ENCODE measurements around the gene BTN1A1. TPM values are rescaled to one million over a fixed set of nuclear protein-coding genes. Genes with fewer than 3 reads are reported as not detected.

BTN1A1 gene
- total and polyA plus RNA-seq, 2 donors (not counting 1 experiment from before 2014, with no cell fraction given) = 0.42 to 0.74 TPM

- ATAC-seq (ENCODE audit: low read depth) = peak; percentile 20
- peak overlapping the region; percentile 20 for H2AFZ ChIP-seq (ENCODE audit: insufficient read depth, low read depth, low read length, poor library complexity, severe bottlenecking)
- WGBS (ENCODE audit: insufficient coverage) = 14% methylated on average over 14 of the region's 27 CpGs
- peak overlapping the region; percentile 7 to 62 for H3K27ac ChIP-seq (ENCODE audit: low read length in 2 of 2)
- peak overlapping the region; percentile 69 for H3K4me3 Mint-ChIP-seq
- POLR2A ChIA-PET = interaction anchor here (1.5 to 2.4 kb wide), 3 partner anchors 14 to 81 kb away, joined by 3 to 21 read pairs (median 7); partner anchors contain the start of gene HMGN4
- no peaks in the 10 kb centered on the region for H3K27me3 ChIP-seq (replicated peaks in 1 of 4; ENCODE audit: control extremely low read depth in 1 of 4, control insufficient read depth in 3 of 4, insufficient read depth in 4 of 4, low read length in 3 of 4)
- no peaks in the 10 kb centered on the region for H3K79me2 ChIP-seq (ENCODE audit: control insufficient read depth, insufficient read depth, low read length)
- peak overlapping the region; percentile 51 for H3K27ac Mint-ChIP-seq
- H3K9me3 ChIP-seq (ENCODE audit: control extremely low read depth in 1 of 3, control insufficient read depth in 2 of 3, insufficient read depth in 1 of 3, low read length in 2 of 3) = no peaks in the 10 kb centered on the region
- no peaks in the 10 kb centered on the region for H3K27me3 Mint-ChIP-seq
- peak overlapping the region; percentile 70 for H3K4me2 ChIP-seq (replicated peaks; ENCODE audit: low read depth, low read length, poor library complexity, severe bottlenecking)
- CTCF ChIA-PET = interaction anchor here (0.6 to 5.6 kb wide), 8 partner anchors 14 to 350 kb away, joined by 3 to 35 read pairs (median 7); partner anchors contain the start of gene HMGN4
- H3K4me1 ChIP-seq (ENCODE audit: control insufficient read depth in 2 of 2, insufficient read depth in 2 of 2, low read length in 2 of 2) = peaks cover 15 to 43% of the 10 kb centered on the region in 2 donors
- no peaks in the 10 kb centered on the region for H3K9me3 Mint-ChIP-seq (ENCODE audit: insufficient read depth)
- no peaks in the 10 kb centered on the region for H3K36me3 ChIP-seq (replicated peaks in 1 of 2; ENCODE audit: control extremely low read depth in 1 of 2, control insufficient read depth in 1 of 2, extremely low read depth in 1 of 2, insufficient read depth in 2 of 2, low read length in 1 of 2)
- intact Hi-C loops (cut with micrococcal nuclease) = loop anchor here (1.0 to 10.0 kb wide), 7 partner anchors 13 to 920 kb away; partner anchors contain the start of gene ZNF184
- peak overlapping the region; percentile 59 to 90 (median 74) for H3K4me3 ChIP-seq (ENCODE audit: control extremely low read depth in 1 of 5, extremely low read depth in 1 of 5, insufficient read depth in 1 of 5, low read depth in 2 of 5, low read length in 4 of 5)
- peak overlapping the region; percentile 61 for H3K9ac ChIP-seq (ENCODE audit: low read length)
- TF ChIP-seq CTCF (IDR thresholded peaks at IDR 0.05) (no peak), EZH2 (IDR thresholded peaks at IDR 0.05; ENCODE audit: borderline replicate concordance, insufficient read depth, low read depth, low read length, poor library complexity, severe bottlenecking) (no peak)
- peak; percentile 82 for DNase-seq
- H3K4me1 Mint-ChIP-seq = peaks cover 22% of the 10 kb centered on the region
- no peaks in the 10 kb centered on the region for H4K20me1 ChIP-seq (ENCODE audit: control insufficient read depth, insufficient read depth, low read length, poor library complexity, severe bottlenecking)
These were observed 54.8 kb downstream of the BTN1A1 start for GRCh38 chr6:26554697-26555504.

Measured in B cell (primary cell).